NCI-H748 treated with DMSO at 0.1 percent for 48 hours (cell line): ENCODE measurements around the gene IPO4.
A peak's percentile ranks its signal among the peaks of the same experiment; 100 is the strongest.

Experiments used
- DNase-seq: peaks from one replicate; lab custom pipeline; 2025; lab: John Stamatoyannopoulos, UW

The IPO4 gene

GRCh38 chr14:24146453-24146977 lies 42.1 kb downstream of the IPO4 start, which contains the start of gene PSME2:
TSS of gene PSME2 (minus strand) at chr14:24146610. CDS start at chr14:24146581, 29 bp downstream.
- peak; percentile 96 for DNase-seq

GRCh38 chr14:24145690-24146452 lies 42.7 kb downstream of the IPO4 start:
- DNase-seq, result no peak

- DNase-seq, result no peak
These were observed 43.4 kb downstream of the IPO4 start for GRCh38 chr14:24145219-24145618.

GRCh38 chr14:24144451-24144850 lies 44.2 kb downstream of the IPO4 start:
- DNase-seq, result no peak

GRCh38 chr14:24143511-24143910 lies 45.1 kb downstream of the IPO4 start:
- no peak for DNase-seq

GRCh38 chr14:24141097-24141880 lies 47.3 kb downstream of the IPO4 start, which contains the start of gene EMC9:
TSS of gene EMC9 (minus strand) at chr14:24141591. CDS start at chr14:24141304, 287 bp downstream.
- peak; percentile 98 for DNase-seq

GRCh38 chr14:24139272-24139934 lies 49.2 kb downstream of the IPO4 start:
- DNase-seq, result no peak

- DNase-seq, result no peak
These were observed 50.0 kb downstream of the IPO4 start for GRCh38 chr14:24138396-24139271.

- no peak for DNase-seq
These were observed 50.9 kb downstream of the IPO4 start for GRCh38 chr14:24137529-24138395.

- DNase-seq, result no peak
These were observed 51.7 kb downstream of the IPO4 start for GRCh38 chr14:24136684-24137528.

GRCh38 chr14:24135834-24136683 lies 52.6 kb downstream of the IPO4 start, which contains the start of gene PSME1:
TSS of gene PSME1 (plus strand) at chr14:24136194. CDS start at chr14:24136263, 69 bp downstream.
- peak; percentile 73 for DNase-seq

GRCh38 chr14:24135584-24135833 lies 53.1 kb downstream of the IPO4 start:
- DNase-seq, result no peak

GRCh38 chr14:24133735-24134134 lies 54.9 kb downstream of the IPO4 start:
- no peak for DNase-seq

GRCh38 chr14:24132976-24133375 lies 55.6 kb downstream of the IPO4 start:
- no peak for DNase-seq

GRCh38 chr14:24132061-24132685 lies 56.4 kb downstream of the IPO4 start:
- no peak for DNase-seq

- DNase-seq, result no peak
These were observed 57.1 kb downstream of the IPO4 start for GRCh38 chr14:24131549-24131966.

- no peak for DNase-seq
These were observed 57.7 kb downstream of the IPO4 start for GRCh38 chr14:24130717-24131548.
